HG02763 (cell line): Measurements from ENCODE around the gene THSD7B.

Source experiments
- ATAC-seq: cut with Tn5 transposase; IDR thresholded peaks from one replicate; pipeline ENCODE4 v1.9.1; 2021; ENCODE audit warnings: mild to moderate bottlenecking, moderate library complexity; ENCODE audit not compliant: unreplicated experiment

The THSD7B gene

GRCh38 chr2:137151731-137152130 is 386.4 kb downstream of the THSD7B start:
- no peak for ATAC-seq

GRCh38 chr2:137154946-137155345 is 389.6 kb downstream of the THSD7B start:
- no peak for ATAC-seq

GRCh38 chr2:137155356-137156104 is 390.2 kb downstream of the THSD7B start:
- no peak for ATAC-seq

- no peak for ATAC-seq
Measured at GRCh38 chr2:137156221-137156844, 391.0 kb downstream of the THSD7B start.

GRCh38 chr2:137157851-137158250 is 392.5 kb downstream of the THSD7B start:
- ATAC-seq: no peak

- ATAC-seq: no peak
Measured at GRCh38 chr2:137161250-137161649, 395.9 kb downstream of the THSD7B start.

GRCh38 chr2:137165968-137166367 is 400.6 kb downstream of the THSD7B start:
- ATAC-seq: no peak

- ATAC-seq: no peak
Measured at GRCh38 chr2:137167651-137168050, 402.3 kb downstream of the THSD7B start.

- ATAC-seq: no peak
Measured at GRCh38 chr2:137168552-137168951, 403.2 kb downstream of the THSD7B start.

GRCh38 chr2:137172162-137172561 is 406.8 kb downstream of the THSD7B start:
- ATAC-seq: no peak

GRCh38 chr2:137173463-137173862 is 408.1 kb downstream of the THSD7B start:
- peak; percentile 88 for ATAC-seq

GRCh38 chr2:137175246-137175645 is 409.9 kb downstream of the THSD7B start:
- no peak for ATAC-seq

GRCh38 chr2:137178951-137179377 is 413.6 kb downstream of the THSD7B start:
- ATAC-seq: no peak

- no peak for ATAC-seq
Measured at GRCh38 chr2:137179542-137179941, 414.2 kb downstream of the THSD7B start.

GRCh38 chr2:137180012-137180411 is 414.7 kb downstream of the THSD7B start:
- no peak for ATAC-seq

GRCh38 chr2:137181370-137181769 is 416.0 kb downstream of the THSD7B start:
- ATAC-seq: no peak

GRCh38 chr2:137182071-137182470 is 416.7 kb downstream of the THSD7B start:
- ATAC-seq: no peak

GRCh38 chr2:137183206-137183898 is 418.0 kb downstream of the THSD7B start:
- ATAC-seq: no peak

GRCh38 chr2:137185378-137186078 is 420.2 kb downstream of the THSD7B start:
- no peak for ATAC-seq

GRCh38 chr2:137187216-137187615 is 421.9 kb downstream of the THSD7B start:
- ATAC-seq: no peak
